Panc1 (cell line): ENCODE data around the gene SMIM43. TPM values are rescaled to one million over a fixed set of nuclear protein-coding genes. Genes with fewer than 3 reads are reported as not detected.

Experiments used
- ATAC-seq: fragments of 200-7000 bp; cut with Tn5 transposase; 2 replicates; pipeline ENCODE4 v1.9.1; 2020; ENCODE audit warnings: mild to moderate bottlenecking, moderate library complexity
- BruUV-seq: library from RNA; stranded (reverse); fragments of 400-500 nt; replicated peaks from 2 replicates; lab custom pipeline; 2021; lab: Mats Ljungman, UMichigan
- CTCF ChIA-PET: fragments of 300-600 bp; sonication (Branson Sonifier 250); formaldehyde crosslinking; loops from one replicate; lab custom pipeline; 2022; ENCODE audit warnings: antibody characterized with exemption; lab: Charles Lee
- POLR2A ChIA-PET: fragments of 300-600 bp; sonication (Branson Sonifier 250); formaldehyde crosslinking; loops from one replicate; lab custom pipeline; 2022; ENCODE audit warnings: antibody characterized with exemption; lab: Charles Lee
- DNase-seq: peaks from one replicate; pipeline ENCODE4 v3.0.0-alpha.2; 2010; ENCODE audit warnings: low read depth, low spot score
- H3K27ac ChIP-seq: 2 replicates; pipeline ENCODE4 v1.5.1; 2011; ENCODE audit warnings: mild to moderate bottlenecking, low read length, inconsistent platforms
- H3K27me3 ChIP-seq: fragments of 200-500 bp; sonication (Bioruptor generic); 2 replicates; pipeline ENCODE4 v1.6.0; 2014; ENCODE audit warnings: low read length, inconsistent platforms; ENCODE audit not compliant: control insufficient read depth, insufficient read depth
- H3K36me3 ChIP-seq: fragments of 200-500 bp; sonication (Bioruptor generic); 2 replicates; pipeline ENCODE4 v1.5.1; 2014; ENCODE audit warnings: inconsistent platforms, mild to moderate bottlenecking, low read length, moderate library complexity; ENCODE audit not compliant: control insufficient read depth, insufficient read depth
- H3K4me1 ChIP-seq: 2 replicates; pipeline ENCODE4 v1.5.1; 2011; ENCODE audit warnings: inconsistent platforms, mild to moderate bottlenecking, low read length, moderate library complexity; ENCODE audit not compliant: control insufficient read depth, insufficient read depth
- H3K4me3 ChIP-seq, 2 experiments: 2 replicates each; pipeline ENCODE4 v1.5.1; 2011 to 2012; ENCODE audit warnings: low read depth in 2 of 2, low read length in 2 of 2, mild to moderate bottlenecking in 2 of 2, inconsistent platforms in 1 of 2, moderate library complexity in 1 of 2
- H3K9me3 ChIP-seq: fragments of 200-500 bp; sonication (Bioruptor generic); 2 replicates; pipeline ENCODE4 v1.5.1; 2014; ENCODE audit warnings: low read depth, mild to moderate bottlenecking, inconsistent platforms, low read length, moderate library complexity; ENCODE audit not compliant: control insufficient read depth, insufficient read depth
- POLR2AphosphoS5 ChIP-seq: IDR thresholded peaks from 2 replicates; pipeline ENCODE4 v1.6.1; 2012; ENCODE audit warnings: mild to moderate bottlenecking, low read depth, low read length, moderate library complexity
- SIN3A ChIP-seq: IDR thresholded peaks from 2 replicates; pipeline ENCODE4 v1.6.1; 2012; ENCODE audit warnings: low read depth, mild to moderate bottlenecking, low read length, moderate library complexity, borderline replicate concordance; ENCODE audit not compliant: insufficient read depth
- TCF7L2 ChIP-seq: IDR thresholded peaks from 2 replicates; pipeline ENCODE4 v1.6.1; 2011; ENCODE audit warnings: mild to moderate bottlenecking, low read depth, low read length, inconsistent platforms
- in situ Hi-C: cut with HindIII; loops from 2 replicates; pipeline ENCODE4 v1.10.0; 2016; ENCODE audit warnings: low sequenced_read_pairs, low pct_unique_long_range_greater_than_20kb
- intact Hi-C: fragments of 100-400 bp; cut with micrococcal nuclease; formaldehyde crosslinking; loops from one replicate; pipeline ENCODE4 v1.10.0; 2022; ENCODE audit not compliant: unreplicated experiment
- total RNA-seq: library from RNA; stranded (reverse); gene quantifications from one replicate; pipeline ENCODE4 v1.2.1, GENCODE V29; 2021; ENCODE audit not compliant: unreplicated experiment
- TF ChIP-seq, protein P1 (sequence below), 2 experiments: IDR thresholded peaks; 2 replicates each; pipeline ENCODE4 v1.6.1; 2011 to 2012; ENCODE audit warnings: low read depth in 2 of 2, control low read depth in 1 of 2, low read length in 1 of 2, mild to moderate bottlenecking in 1 of 2, moderate library complexity in 1 of 2; ENCODE audit not compliant: insufficient read depth in 1 of 2
- TF ChIP-seq, protein P2 (sequence below): fragments of 450-650 bp; IDR thresholded peaks from 2 replicates; pipeline ENCODE4 v1.5.1; 2017; ENCODE audit warnings: mild to moderate bottlenecking

Gene SMIM43
- total RNA-seq, 1 experiment from 2014 or later, result not detected

DNA sequence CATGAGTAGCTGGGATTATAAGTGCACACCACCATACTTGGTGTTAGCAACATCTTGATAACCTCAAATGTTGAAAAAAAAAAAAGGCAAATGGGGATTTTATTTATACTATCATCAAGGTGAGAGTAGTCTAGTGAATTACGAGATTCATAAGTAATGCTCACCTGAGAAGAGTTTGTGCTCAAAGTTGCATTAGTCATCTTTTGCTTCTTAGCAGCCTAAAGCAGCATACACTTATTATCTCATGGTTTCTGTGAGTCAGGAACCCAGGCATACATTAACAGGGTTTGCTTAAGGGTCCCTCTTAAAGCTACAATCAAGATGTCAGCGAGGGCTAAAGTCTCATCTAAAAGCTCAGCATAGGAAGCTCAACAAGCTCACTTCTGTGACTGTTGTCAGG lies 28.0 kb upstream of the SMIM43 start:
- Histone ChIP-seq H3K9me3 (no peaks in the 10 kb centered on the region), H3K27me3 (peaks cover 5% of the 10 kb centered on the region), H3K4me1 (no peaks in the 10 kb centered on the region), H3K4me3 (no peak overlapping the region), H3K27ac (no peak overlapping the region), H3K36me3 (no peaks in the 10 kb centered on the region)
- BruUV-seq, result no TSS peak
- ChIA-PET POLR2A (no interaction called here), CTCF (no interaction called here)
- ATAC-seq (no peak), DNase-seq (no peak)
- TF ChIP-seq, protein P1, sequence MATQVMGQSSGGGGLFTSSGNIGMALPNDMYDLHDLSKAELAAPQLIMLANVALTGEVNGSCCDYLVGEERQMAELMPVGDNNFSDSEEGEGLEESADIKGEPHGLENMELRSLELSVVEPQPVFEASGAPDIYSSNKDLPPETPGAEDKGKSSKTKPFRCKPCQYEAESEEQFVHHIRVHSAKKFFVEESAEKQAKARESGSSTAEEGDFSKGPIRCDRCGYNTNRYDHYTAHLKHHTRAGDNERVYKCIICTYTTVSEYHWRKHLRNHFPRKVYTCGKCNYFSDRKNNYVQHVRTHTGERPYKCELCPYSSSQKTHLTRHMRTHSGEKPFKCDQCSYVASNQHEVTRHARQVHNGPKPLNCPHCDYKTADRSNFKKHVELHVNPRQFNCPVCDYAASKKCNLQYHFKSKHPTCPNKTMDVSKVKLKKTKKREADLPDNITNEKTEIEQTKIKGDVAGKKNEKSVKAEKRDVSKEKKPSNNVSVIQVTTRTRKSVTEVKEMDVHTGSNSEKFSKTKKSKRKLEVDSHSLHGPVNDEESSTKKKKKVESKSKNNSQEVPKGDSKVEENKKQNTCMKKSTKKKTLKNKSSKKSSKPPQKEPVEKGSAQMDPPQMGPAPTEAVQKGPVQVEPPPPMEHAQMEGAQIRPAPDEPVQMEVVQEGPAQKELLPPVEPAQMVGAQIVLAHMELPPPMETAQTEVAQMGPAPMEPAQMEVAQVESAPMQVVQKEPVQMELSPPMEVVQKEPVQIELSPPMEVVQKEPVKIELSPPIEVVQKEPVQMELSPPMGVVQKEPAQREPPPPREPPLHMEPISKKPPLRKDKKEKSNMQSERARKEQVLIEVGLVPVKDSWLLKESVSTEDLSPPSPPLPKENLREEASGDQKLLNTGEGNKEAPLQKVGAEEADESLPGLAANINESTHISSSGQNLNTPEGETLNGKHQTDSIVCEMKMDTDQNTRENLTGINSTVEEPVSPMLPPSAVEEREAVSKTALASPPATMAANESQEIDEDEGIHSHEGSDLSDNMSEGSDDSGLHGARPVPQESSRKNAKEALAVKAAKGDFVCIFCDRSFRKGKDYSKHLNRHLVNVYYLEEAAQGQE (IDR thresholded peaks at IDR 0.05; ENCODE audit: insufficient read depth in 1 of 2, low read depth in 2 of 2, low read length in 1 of 2), result no peak
- no peak for TF ChIP-seq SIN3A
- TF ChIP-seq POLR2AphosphoS5, result no peak
- TF ChIP-seq, protein P2, sequence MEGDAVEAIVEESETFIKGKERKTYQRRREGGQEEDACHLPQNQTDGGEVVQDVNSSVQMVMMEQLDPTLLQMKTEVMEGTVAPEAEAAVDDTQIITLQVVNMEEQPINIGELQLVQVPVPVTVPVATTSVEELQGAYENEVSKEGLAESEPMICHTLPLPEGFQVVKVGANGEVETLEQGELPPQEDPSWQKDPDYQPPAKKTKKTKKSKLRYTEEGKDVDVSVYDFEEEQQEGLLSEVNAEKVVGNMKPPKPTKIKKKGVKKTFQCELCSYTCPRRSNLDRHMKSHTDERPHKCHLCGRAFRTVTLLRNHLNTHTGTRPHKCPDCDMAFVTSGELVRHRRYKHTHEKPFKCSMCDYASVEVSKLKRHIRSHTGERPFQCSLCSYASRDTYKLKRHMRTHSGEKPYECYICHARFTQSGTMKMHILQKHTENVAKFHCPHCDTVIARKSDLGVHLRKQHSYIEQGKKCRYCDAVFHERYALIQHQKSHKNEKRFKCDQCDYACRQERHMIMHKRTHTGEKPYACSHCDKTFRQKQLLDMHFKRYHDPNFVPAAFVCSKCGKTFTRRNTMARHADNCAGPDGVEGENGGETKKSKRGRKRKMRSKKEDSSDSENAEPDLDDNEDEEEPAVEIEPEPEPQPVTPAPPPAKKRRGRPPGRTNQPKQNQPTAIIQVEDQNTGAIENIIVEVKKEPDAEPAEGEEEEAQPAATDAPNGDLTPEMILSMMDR, result no peak
- TF ChIP-seq TCF7L2, result no peak
- intact Hi-C loops (no loop called here), in situ Hi-C loops (no loop called here)

DNA sequence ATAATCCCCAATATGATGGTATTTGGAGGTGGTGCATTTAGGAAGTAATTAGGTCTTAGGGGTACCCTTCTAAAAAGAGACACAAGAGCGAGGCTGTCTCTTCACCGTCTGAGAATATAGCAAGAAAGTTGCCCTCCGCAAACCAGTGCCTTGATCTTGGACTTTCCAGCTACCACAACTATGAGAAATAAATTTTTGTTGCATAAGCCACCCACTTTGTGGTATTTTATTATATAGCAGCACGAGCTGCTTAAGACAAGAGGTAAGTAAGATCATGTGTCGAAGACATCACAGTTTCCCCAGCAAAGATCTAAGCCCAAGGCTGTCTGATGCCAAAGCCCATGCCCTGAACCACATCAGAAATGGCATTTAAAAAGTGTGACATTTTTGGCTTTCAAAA lies 26.5 kb upstream of the SMIM43 start:
- TF ChIP-seq, protein P2, result no peak
- TF ChIP-seq TCF7L2, result no peak
- no peak for TF ChIP-seq SIN3A
- no peaks in the 10 kb centered on the region for H3K9me3 ChIP-seq
- in situ Hi-C loops (no loop called here), intact Hi-C loops (no loop called here)
- H3K4me1 ChIP-seq, result no peaks in the 10 kb centered on the region
- no peaks in the 10 kb centered on the region for H3K36me3 ChIP-seq
- H3K4me3 ChIP-seq, result no peak overlapping the region
- ATAC-seq, result no peak
- CTCF ChIA-PET, result no interaction called here
- BruUV-seq, result no TSS peak
- no peak overlapping the region for H3K27ac ChIP-seq
- POLR2A ChIA-PET, result no interaction called here
- DNase-seq, result no peak
- peaks cover 5% of the 10 kb centered on the region for H3K27me3 ChIP-seq
